Prostate gland (tissue), 2 donors: ENCODE results near the gene PEX11B. TPM values are rescaled to one million over a fixed set of nuclear protein-coding genes. Genes with fewer than 3 reads are reported as not detected.
A peak's percentile ranks its signal among the peaks of the same experiment; 100 is the strongest.

ENCODE experiments used
- DNase-seq: peaks from one replicate; pipeline ENCODE4 v3.0.0-alpha.2; 2019; ENCODE audit warnings: low spot score
- H3K27ac ChIP-seq, 2 donors: fragments of 200-600 bp; sonication (generic); 2 replicates each; pipeline ENCODE4 v1.5.1; 2017 to 2019
- H3K27me3 ChIP-seq: fragments of 200-600 bp; sonication (generic); replicated peaks from 2 replicates; pipeline ENCODE4 v1.5.1; 2019; ENCODE audit not compliant: insufficient read depth
- H3K36me3 ChIP-seq, 2 donors: fragments of 200-600 bp; sonication (generic); 1 replicate in 1 of 2; 2 replicates in 1 of 2; pipeline versions ENCODE4 v1.5.1 to v1.8.1; 2017 to 2019
- H3K4me1 ChIP-seq: fragments of 200-600 bp; sonication (generic); replicated peaks from 2 replicates; pipeline ENCODE4 v1.5.1; 2019
- H3K4me3 ChIP-seq, 2 donors: fragments of 200-600 bp; sonication (generic); 2 replicates each; pipeline ENCODE4 v1.5.1; 2017 to 2019
- H3K9me3 ChIP-seq: fragments of 200-600 bp; sonication (generic); 2 replicates; pipeline ENCODE4 v1.5.1; 2017
- CTCF ChIP-seq, 4 experiments: fragments of 200-600 bp in 2 of 4; fragments of 450-650 bp in 2 of 4; sonication (generic) in 2 of 4; IDR thresholded peaks; 1 replicate in 3 of 4; 2 replicates in 1 of 4; pipeline ENCODE4 v1.5.1; 2016 to 2019; ENCODE audit warnings: antibody characterized with exemption in 4 of 4, mild to moderate bottlenecking in 2 of 4, moderate library complexity in 2 of 4
- POLR2A ChIP-seq: fragments of 450-650 bp; IDR thresholded peaks from one replicate; pipeline ENCODE4 v1.6.1; 2016; ENCODE audit warnings: antibody characterized with exemption, mild to moderate bottlenecking
- POLR2AphosphoS5 ChIP-seq: sonication (generic); formaldehyde crosslinking; IDR thresholded peaks from one replicate; pipeline ENCODE4 v1.6.1; 2017; ENCODE audit warnings: antibody characterized with exemption
- WGBS: methylation state at CpG from one replicate; pipeline ENCODE4 v1.1.5; 2018; 5-methylcytosine and 5-hydroxymethylcytosine counted together
- intact Hi-C: fragments of 100-400 bp; cut with DNase I; formaldehyde crosslinking; loops from one replicate; pipeline ENCODE4 v1.14.2; 2022
- total RNA-seq, 2 donors: library from RNA; depleted of rRNA; stranded (reverse); fragments of >200 nt; gene quantifications; one replicate each; pipeline ENCODE4 v1.1.0, GENCODE V29; 2016

PEX11B gene
- total RNA-seq, 2 donors from 2014 or later, result 35.9 to 37.7 TPM

GRCh38 chr1:145879775-145880174 lies 38.7 kb downstream of the PEX11B start:
- intact Hi-C loops, result no loop called here
- H3K36me3 ChIP-seq, result no peaks in the 10 kb centered on the region
- H3K9me3 ChIP-seq, result no peaks in the 10 kb centered on the region
- no peaks in the 10 kb centered on the region for H3K27me3 ChIP-seq
- WGBS, result 27% methylated on average over 5 of the region's 5 CpGs
- TF ChIP-seq POLR2AphosphoS5 (no peak), POLR2A (no peak), CTCF (IDR thresholded peaks at IDR 0.05) (no peak)
- no peak overlapping the region for H3K27ac ChIP-seq
- no peak overlapping the region for H3K4me3 ChIP-seq
- DNase-seq, result no peak
- H3K4me1 ChIP-seq, result no peaks in the 10 kb centered on the region

GRCh38 chr1:145878724-145879123 lies 39.8 kb downstream of the PEX11B start:
- intact Hi-C loops, result no loop called here
- Histone ChIP-seq H3K27me3 (no peaks in the 10 kb centered on the region), H3K27ac (no peak overlapping the region), H3K36me3 (no peaks in the 10 kb centered on the region), H3K9me3 (no peaks in the 10 kb centered on the region), H3K4me3 (no peak overlapping the region), H3K4me1 (no peaks in the 10 kb centered on the region)
- no peak for DNase-seq
- TF ChIP-seq POLR2AphosphoS5 (no peak), POLR2A (no peak), CTCF (IDR thresholded peaks at IDR 0.05) (no peak)
- WGBS, result 85% methylated on average over 2 of the region's 2 CpGs

DNA sequence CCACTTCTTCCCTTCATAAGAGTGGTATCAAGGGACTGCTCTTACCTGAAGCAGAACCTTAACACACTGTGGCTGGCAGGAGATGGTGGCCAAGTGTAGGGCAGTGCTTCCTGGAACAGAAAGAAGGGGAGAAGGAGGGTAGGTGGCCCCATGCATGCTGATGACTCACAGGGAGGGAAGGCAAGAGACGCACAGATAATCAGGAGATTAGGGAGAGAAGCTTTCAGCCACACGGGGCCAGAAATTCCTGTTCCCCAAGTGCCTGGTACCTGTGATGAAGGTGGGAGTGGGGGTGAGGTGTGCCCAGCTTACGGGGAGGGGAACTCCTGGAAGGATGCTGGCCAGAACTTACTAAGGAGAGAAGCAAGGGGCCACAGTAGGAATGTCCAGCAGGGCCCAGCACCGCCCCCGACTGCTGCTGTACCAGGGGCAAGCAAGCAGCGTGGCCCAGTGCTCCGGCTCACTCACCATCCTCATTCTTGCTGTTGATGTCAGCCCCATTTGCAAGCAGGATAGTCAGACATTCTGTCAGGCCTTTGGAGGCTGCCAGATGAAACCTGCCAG lies 40.5 kb downstream of the PEX11B start:
- Histone ChIP-seq H3K4me3 (no peak overlapping the region), H3K9me3 (no peaks in the 10 kb centered on the region), H3K4me1 (no peaks in the 10 kb centered on the region), H3K36me3 (no peaks in the 10 kb centered on the region), H3K27ac (no peak overlapping the region), H3K27me3 (no peaks in the 10 kb centered on the region)
- DNase-seq, result no peak
- peak; percentile 16 for TF ChIP-seq POLR2A
- TF ChIP-seq POLR2AphosphoS5, result no peak
- intact Hi-C loops, result no loop called here
- 83% methylated on average over 7 of the region's 7 CpGs for WGBS

- Histone ChIP-seq H3K9me3 (no peaks in the 10 kb centered on the region), H3K36me3 (no peaks in the 10 kb centered on the region), H3K27me3 (no peaks in the 10 kb centered on the region), H3K27ac (no peak overlapping the region), H3K4me3 (no peak overlapping the region), H3K4me1 (peaks cover 4% of the 10 kb centered on the region)
- no peak for DNase-seq
- intact Hi-C loops, result no loop called here
- TF ChIP-seq POLR2AphosphoS5, result no peak
- TF ChIP-seq CTCF (IDR thresholded peaks at IDR 0.05), result no peak
- no peak for TF ChIP-seq POLR2A
- 93% methylated on average over 12 of the region's 12 CpGs for WGBS
Measured at GRCh38 chr1:145874646-145875045, 43.9 kb downstream of the PEX11B start.

DNA sequence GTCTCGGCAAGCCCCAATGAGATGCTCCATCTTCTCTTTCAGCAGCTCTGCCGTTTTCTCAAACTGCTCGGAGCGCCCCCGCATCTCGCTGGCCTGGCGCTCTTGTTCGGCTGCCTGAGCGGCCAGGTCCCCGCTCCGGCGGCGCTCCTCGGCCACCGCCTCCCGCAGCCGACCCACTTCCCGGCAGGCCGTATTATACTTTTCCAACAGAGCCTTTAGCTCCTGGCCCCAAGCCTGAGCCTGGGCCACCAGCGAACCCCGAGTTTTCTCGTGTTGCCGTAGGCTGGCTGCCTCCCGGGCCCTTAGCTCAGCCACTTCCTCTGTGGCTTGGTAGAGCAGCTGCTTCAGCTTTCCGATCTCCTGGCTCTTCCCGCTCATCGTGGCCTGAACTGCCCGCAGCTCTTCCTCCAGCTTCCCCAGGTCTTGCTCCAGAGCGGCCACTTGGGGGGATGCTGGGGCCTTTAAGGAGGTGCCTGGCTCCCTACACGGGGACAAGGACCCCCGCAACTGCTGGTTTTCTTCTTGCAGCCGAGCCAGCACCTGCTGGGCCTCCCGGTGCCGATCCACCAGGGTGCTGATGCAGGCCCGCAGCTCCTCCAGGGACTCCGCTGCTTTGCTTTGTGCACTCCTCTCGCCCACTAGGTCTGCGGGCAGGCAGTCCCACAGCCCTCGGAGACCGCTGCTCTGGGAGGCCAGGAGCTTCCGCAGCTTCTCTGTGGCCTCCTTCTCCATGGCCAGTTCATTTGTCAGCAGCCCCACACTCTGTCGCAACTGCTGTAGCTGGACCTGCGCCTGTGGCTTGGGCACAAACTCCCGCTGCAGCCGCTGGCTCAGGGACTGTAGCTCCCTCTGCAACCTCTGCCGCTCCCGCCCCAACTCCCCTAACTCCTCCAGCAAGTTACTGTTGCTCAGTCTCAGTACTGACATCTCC lies 46.3 kb downstream of the PEX11B start:
- WGBS, result 11% methylated on average over 47 of the region's 47 CpGs
- no peak for TF ChIP-seq CTCF (IDR thresholded peaks at IDR 0.05)
- TF ChIP-seq POLR2AphosphoS5, result peak; percentile 3
- Histone ChIP-seq H3K9me3 (no peaks in the 10 kb centered on the region), H3K27ac (peak overlapping the region; percentile 80 to 82), H3K4me3 (peak overlapping the region; percentile 30 to 41), H3K4me1 (peaks cover 4% of the 10 kb centered on the region), H3K27me3 (no peaks in the 10 kb centered on the region), H3K36me3 (no peaks in the 10 kb centered on the region)
- DNase-seq, result peak; percentile 53
- intact Hi-C loops, result no loop called here
